Cerebellar nuclear complex (tissue), 1 donor: ENCODE measurements around the gene ZRANB3.

ENCODE experiments used
- DNase-seq, 2 experiments: peaks; one replicate each; lab custom pipeline; 2025; lab: John Stamatoyannopoulos, UW

ZRANB3 gene

DNA sequence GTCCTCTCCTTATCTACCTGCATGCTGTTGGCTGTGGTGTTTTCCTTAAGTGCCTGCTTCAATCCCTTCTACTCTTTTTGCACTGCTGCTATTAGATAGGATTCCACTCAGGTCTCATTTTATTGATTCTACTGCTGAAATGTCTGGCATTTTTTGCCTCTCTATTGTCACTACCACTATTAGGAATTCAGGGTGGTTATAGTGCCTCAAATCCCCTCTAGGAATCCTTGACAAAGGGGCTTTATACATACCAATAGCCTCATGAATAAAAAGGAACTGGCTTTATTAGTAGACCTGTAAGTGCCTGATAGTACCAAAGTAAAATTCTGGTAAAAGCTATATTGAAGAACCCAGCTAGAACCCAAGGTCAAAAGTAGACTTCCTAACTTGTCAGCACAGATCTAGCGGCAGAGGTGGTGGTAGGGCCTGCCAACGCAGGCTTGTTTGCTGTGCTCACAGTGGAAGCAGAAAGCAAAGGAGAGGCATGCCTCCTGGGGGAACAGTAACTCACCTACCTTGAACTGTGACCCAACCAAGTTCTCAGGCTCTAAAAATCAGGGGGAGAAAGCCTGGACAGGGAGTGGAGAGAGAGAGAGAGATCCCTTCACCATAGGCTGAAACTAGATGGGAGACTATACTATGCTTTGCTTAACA lies 278.1 kb downstream of the ZRANB3 start:
- DNase-seq = no peak

GRCh38 chr2:135248611-135249010 lies 282.4 kb downstream of the ZRANB3 start:
- DNase-seq = no peak

DNA sequence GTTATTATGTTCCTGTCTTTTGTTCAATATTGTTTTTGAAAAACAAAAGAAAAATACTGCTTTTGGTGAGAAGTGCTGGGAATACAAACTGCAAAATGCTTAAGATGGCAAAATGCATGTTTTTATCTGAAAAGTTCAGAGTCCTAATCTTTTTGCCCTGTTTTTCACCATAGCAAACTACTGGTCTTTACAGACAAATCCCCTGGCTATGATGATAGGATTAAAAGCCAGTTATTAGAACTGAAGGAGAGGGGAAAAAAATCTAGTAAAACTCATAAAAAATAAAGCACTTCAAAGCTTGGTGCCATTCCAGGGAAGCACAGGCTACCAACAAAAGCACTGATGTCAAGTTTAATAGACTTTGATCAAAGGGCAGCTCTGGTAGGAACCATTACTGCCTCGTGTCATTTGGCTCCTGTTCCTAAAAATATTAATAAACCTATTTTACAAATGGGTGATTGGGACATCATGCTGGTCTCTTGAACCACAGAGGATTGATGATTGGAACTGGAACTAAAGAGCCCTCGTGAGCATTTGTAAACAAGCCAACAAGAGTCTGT lies 284.2 kb downstream of the ZRANB3 start:
- no peak for DNase-seq

DNA sequence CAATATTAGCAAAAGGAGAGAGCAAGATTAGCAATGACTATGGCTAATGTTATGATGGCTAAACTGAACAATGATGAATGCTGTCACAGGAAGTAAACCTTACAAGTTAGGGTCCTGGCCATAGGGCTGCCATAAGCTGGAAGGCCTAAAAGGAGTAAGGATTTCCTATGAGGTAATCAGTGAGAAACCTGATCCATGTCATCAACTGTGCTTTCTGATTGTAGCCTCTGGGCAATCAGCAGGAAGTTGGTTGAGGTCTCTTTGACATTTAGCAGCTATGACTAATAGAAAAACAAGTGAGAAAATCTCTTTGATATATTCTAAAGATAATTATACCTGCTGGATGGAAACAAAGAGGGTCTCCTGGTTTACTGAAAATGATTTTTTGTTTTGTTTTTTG lies 285.9 kb downstream of the ZRANB3 start:
- DNase-seq = no peak

DNA sequence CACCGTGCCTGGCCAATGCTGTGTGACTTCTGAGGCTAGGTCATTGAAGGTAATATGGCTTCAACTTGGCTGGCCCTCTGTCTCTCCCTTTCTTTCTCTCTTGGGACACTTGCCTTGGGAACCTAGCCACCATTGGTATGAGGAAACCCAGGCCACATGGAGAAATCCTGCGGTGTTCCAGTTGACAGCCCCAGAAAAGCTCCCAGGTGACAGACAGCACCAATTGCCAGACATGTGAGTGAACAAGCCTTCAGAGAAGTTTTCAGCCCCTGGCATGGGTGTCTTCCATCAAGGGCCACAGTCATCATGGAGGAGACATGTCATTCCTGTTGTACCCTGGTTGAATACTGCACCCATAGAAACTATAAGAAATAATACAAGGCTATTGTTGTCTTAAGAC lies 292.4 kb downstream of the ZRANB3 start:
- DNase-seq = no peak

- no peak for DNase-seq
Observed at GRCh38 chr2:135230150-135230549, 300.9 kb downstream of the ZRANB3 start.

- no peak for DNase-seq
Observed at GRCh38 chr2:135227386-135227785, 303.6 kb downstream of the ZRANB3 start.

GRCh38 chr2:135226961-135227360 lies 304.1 kb downstream of the ZRANB3 start:
- DNase-seq = no peak

DNA sequence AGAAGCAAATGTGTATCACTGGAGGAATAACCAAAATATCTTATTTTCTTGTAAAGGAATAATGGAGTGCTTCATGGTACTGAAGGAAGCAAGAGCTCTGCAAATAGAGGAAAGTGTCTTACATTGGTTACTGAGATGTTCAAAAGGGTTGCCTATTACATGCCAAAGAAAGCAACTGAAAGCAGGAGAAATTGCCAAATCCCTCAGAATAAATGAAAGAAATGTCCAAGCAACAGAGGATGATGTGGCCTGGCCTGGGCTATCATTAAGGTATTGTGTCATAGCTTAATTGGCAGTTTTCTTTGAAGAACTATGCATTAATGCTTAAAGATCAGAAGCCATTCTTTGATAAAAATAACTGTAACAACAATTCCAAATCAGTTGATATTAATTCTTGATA lies 305.2 kb downstream of the ZRANB3 start:
- no peak for DNase-seq

GRCh38 chr2:135219226-135219625 lies 311.8 kb downstream of the ZRANB3 start:
- DNase-seq = no peak

- no peak for DNase-seq
Observed at GRCh38 chr2:135218426-135218825, 312.6 kb downstream of the ZRANB3 start.

GRCh38 chr2:135212757-135213156 lies 318.3 kb downstream of the ZRANB3 start:
- no peak for DNase-seq

- no peak for DNase-seq
Observed at GRCh38 chr2:135208016-135208415, 323.0 kb downstream of the ZRANB3 start.

DNA sequence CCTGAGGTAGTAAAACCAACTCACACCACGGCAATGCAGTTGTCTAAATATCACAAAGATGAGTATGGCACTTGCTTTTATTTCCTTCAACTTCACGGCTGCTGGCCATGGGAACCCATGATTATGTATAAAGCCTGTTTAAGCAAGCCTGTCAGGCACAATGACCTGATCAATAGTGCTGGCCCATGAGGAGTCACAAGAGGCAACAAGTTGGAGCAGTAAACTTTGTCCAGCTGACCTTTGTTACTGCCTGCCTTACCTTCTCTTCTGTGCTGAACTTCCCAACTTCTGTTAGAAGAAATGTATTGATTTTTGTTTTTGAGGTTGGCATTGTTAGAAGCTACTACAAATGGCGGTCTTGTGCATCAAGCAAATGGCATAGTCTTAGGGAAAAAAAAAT lies 327.1 kb downstream of the ZRANB3 start:
- DNase-seq = no peak

- DNase-seq = no peak
Observed at GRCh38 chr2:135202751-135203150, 328.3 kb downstream of the ZRANB3 start.

DNA sequence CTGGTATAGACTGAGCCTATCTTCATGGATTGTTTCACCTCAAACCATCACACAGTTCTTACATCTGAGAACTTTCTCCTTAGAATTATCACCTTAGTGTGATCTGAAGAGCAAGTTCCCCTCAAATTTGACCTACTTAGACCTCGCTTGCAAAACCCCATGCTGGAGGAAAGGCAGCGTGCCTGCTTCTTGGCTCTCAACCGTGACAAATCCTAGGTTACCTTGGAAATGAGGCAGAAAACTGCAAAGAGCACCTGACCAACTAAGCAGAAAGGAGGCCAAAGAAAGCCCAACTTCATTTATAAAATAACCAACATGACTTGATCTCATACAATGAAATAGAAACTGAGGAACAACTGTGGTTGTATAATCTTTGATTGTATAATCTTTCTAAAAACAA lies 332.5 kb downstream of the ZRANB3 start:
- DNase-seq = no peak

GRCh38 chr2:135190799-135191198 lies 340.2 kb downstream of the ZRANB3 start:
- no peak for DNase-seq

- no peak for DNase-seq
Observed at GRCh38 chr2:135189148-135189547, 341.9 kb downstream of the ZRANB3 start.

DNA sequence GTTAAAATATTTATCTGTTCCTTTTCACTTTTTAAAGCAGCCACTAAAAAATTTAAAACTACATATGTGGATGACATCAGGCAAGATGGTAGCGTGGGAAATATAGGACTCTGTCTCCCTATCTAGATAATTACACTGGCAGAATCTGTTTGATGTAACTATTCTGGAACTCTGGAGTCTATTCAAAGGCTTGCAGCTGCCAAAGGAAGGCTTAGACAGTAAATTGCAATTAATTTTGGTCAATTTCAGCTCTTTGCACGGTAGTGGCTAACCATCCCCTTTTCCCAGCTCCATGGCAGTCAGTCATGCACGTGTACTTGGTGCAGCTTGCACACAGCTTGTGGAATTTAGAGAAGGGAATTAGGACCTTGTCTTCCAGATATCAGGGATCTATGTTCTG lies 343.7 kb downstream of the ZRANB3 start:
- DNase-seq = no peak

DNA sequence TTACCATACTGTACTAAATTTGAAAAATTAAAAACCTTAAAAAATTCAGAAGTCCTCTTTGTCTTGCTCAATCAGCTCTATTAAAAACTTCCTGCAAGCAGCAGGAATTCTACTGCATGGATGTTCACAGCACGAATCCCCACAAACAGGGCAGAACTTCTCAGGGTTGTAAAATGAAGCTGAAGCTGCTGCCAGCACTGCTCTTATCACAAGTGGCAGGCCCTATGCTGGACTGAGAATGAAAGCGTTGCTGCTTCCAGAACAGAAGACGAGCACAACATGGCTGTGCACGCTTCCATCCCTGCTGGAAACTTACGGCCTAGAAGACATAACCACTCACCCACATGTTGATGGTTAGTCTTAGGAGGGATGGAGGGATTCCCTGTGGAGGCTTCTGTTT lies 345.0 kb downstream of the ZRANB3 start:
- no peak for DNase-seq

GRCh38 chr2:135183822-135184221 lies 347.2 kb downstream of the ZRANB3 start:
- DNase-seq = no peak

- no peak for DNase-seq
Observed at GRCh38 chr2:135182601-135183000, 348.4 kb downstream of the ZRANB3 start.

- DNase-seq = no peak
Observed at GRCh38 chr2:135182190-135182589, 348.8 kb downstream of the ZRANB3 start.

GRCh38 chr2:135179689-135180088 lies 351.3 kb downstream of the ZRANB3 start:
- no peak for DNase-seq
